Measurements from ENCODE around the gene CLPTM1L.

DNA sequence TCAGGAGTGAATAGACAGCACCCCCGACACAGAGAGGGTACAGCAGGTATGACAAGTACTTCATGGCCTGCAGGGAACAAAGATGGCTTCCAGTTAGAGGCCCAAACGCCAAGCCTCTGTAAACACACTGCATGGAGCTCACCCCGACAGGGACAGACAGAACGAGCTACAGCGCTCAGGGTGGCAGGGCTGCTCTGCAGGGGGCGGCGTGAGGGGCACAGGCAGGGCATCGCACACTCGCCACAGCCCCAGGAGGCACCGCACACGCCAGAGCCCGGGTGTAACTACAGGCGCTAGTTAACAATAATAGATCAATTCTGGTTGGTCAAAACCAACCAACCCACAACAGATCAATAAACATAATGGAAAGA lies 21.1 kb downstream of the CLPTM1L start:
- TF ChIP-seq, protein P1, sequence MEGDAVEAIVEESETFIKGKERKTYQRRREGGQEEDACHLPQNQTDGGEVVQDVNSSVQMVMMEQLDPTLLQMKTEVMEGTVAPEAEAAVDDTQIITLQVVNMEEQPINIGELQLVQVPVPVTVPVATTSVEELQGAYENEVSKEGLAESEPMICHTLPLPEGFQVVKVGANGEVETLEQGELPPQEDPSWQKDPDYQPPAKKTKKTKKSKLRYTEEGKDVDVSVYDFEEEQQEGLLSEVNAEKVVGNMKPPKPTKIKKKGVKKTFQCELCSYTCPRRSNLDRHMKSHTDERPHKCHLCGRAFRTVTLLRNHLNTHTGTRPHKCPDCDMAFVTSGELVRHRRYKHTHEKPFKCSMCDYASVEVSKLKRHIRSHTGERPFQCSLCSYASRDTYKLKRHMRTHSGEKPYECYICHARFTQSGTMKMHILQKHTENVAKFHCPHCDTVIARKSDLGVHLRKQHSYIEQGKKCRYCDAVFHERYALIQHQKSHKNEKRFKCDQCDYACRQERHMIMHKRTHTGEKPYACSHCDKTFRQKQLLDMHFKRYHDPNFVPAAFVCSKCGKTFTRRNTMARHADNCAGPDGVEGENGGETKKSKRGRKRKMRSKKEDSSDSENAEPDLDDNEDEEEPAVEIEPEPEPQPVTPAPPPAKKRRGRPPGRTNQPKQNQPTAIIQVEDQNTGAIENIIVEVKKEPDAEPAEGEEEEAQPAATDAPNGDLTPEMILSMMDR (conservative IDR thresholded peaks at IDR 0.05; ENCODE audit: low read length), result no peak
- no peak for TF ChIP-seq EZH2phosphoT487 (IDR thresholded peaks at IDR 0.05; ENCODE audit: borderline replicate concordance, low read depth, low read length)
